T-cell (primary cell): Measurements from ENCODE around the gene TRIM33. TPM values are rescaled to one million over a fixed set of nuclear protein-coding genes. Genes with fewer than 3 reads are reported as not detected.
"Not testable (repeated sequence)": the region's sequence is repeated elsewhere in the genome, so short reads cannot be mapped to it uniquely, and the experiment has no call there.

ENCODE experiments used
- ATAC-seq, 4 experiments: fragments of 200-7000 bp in 3 of 4; fragments of 150-1000 bp in 1 of 4; cut with Tn5 transposase; replicated peaks in 1 of 4; 1 replicate in 3 of 4; 2 replicates in 1 of 4; pipeline ENCODE4 v1.10.0; 2021; ENCODE audit warnings: moderate library complexity in 3 of 4, mild to moderate bottlenecking in 2 of 4, moderate number of reproducible peaks in 1 of 4
- CTCF ChIA-PET, 2 donors: fragments of 300-600 bp; sonication (Branson Sonifier 250); formaldehyde crosslinking; loops; one replicate each; lab custom pipeline; 2022; ENCODE audit warnings: antibody characterized with exemption in 2 of 2; lab: Charles Lee
- POLR2A ChIA-PET, 2 donors: fragments of 300-600 bp; sonication (Branson Sonifier 250); formaldehyde crosslinking; loops; one replicate each; lab custom pipeline; 2022; ENCODE audit warnings: antibody characterized with exemption in 2 of 2; lab: Charles Lee
- DNase-seq, 35 experiments: peaks; one replicate each; pipeline versions ENCODE4 v3.0.0 to v3.0.0-alpha.2; 2013 to 2023
- H3K27ac ChIP-seq: one replicate; pipeline ENCODE4 v1.5.1; 2013; ENCODE audit warnings: low read length
- H3K27me3 ChIP-seq, 2 experiments: replicated peaks in 1 of 2; 1 replicate in 1 of 2; 2 replicates in 1 of 2; pipeline versions ENCODE4 v1.6.1 to v1.7.0; 2013; ENCODE audit warnings: low read length in 1 of 2, mixed read lengths in 1 of 2; ENCODE audit not compliant: control insufficient read depth in 2 of 2, insufficient read depth in 2 of 2; ENCODE audit errors: extremely low read depth in 1 of 2
- H3K36me3 ChIP-seq, 2 donors: 1 replicate in 1 of 2; 2 replicates in 1 of 2; pipeline versions ENCODE4 v1.6.1 to v1.7.0; 2013; ENCODE audit warnings: low read length in 1 of 2; ENCODE audit not compliant: control insufficient read depth in 2 of 2, insufficient read depth in 1 of 2; ENCODE audit errors: extremely low read depth in 1 of 2
- H3K4me1 ChIP-seq, 2 experiments: 1 replicate in 1 of 2; 2 replicates in 1 of 2; pipeline versions ENCODE4 v1.6.1 to v1.7.0; 2013; ENCODE audit warnings: low read length in 2 of 2, mixed read lengths in 1 of 2; ENCODE audit not compliant: insufficient read depth in 2 of 2, control insufficient read depth in 1 of 2; ENCODE audit errors: extremely low read depth in 1 of 2
- H3K4me3 ChIP-seq, 2 donors: 1 replicate in 1 of 2; 2 replicates in 1 of 2; pipeline versions ENCODE4 v1.5.1 to v1.7.0; 2013; ENCODE audit warnings: mild to moderate bottlenecking in 2 of 2, low read length in 1 of 2, moderate library complexity in 1 of 2; ENCODE audit not compliant: control insufficient read depth in 1 of 2; ENCODE audit errors: extremely low read depth in 1 of 2
- H3K9me3 ChIP-seq: 2 replicates; pipeline ENCODE4 v1.7.0; 2013
- H3K27ac Mint-ChIP-seq, 2 donors: one replicate each; pipeline ENCODE4 v1.8.0; 2020 to 2021; ENCODE audit warnings: mild to moderate bottlenecking in 2 of 2, mixed read lengths in 2 of 2
- H3K27me3 Mint-ChIP-seq, 2 donors: one replicate each; pipeline ENCODE4 v1.8.0; 2021 to 2022; ENCODE audit warnings: mixed read lengths in 2 of 2
- H3K36me3 Mint-ChIP-seq: one replicate; pipeline ENCODE4 v1.8.0; 2021; ENCODE audit warnings: mixed read lengths
- H3K4me1 Mint-ChIP-seq, 3 donors: one replicate each; pipeline ENCODE4 v1.8.0; 2020 to 2022; ENCODE audit warnings: mixed read lengths in 3 of 3, mild to moderate bottlenecking in 1 of 3
- H3K4me3 Mint-ChIP-seq, 3 donors: one replicate each; pipeline ENCODE4 v1.8.0; 2020 to 2022; ENCODE audit warnings: mild to moderate bottlenecking in 3 of 3, mixed read lengths in 3 of 3, moderate library complexity in 3 of 3
- H3K9me3 Mint-ChIP-seq, 3 donors: one replicate each; pipeline ENCODE4 v1.8.0; 2020 to 2022; ENCODE audit warnings: mixed read lengths in 3 of 3
- WGBS: methylation state at CpG from one replicate; pipeline ENCODE4 v1.1.5; 2013; ENCODE audit warnings: missing lambda C conversion rate; ENCODE audit not compliant: insufficient coverage; 5-methylcytosine and 5-hydroxymethylcytosine counted together
- total RNA-seq, 35 experiments: library from RNA in 6 of 35; stranded (reverse) in 6 of 35; fragments of 120-200 nt in 1 of 35; gene quantifications; one replicate each; pipeline versions ENCODE4 v1.2.1 to v1.2.4 and lab custom pipeline; 2013 to 2026

Gene TRIM33
- total RNA-seq, 5 donors from 2014 or later (not counting 1 experiment from before 2014, with no cell fraction given), result 41.6 to 60.6 (median 47.3) TPM

DNA sequence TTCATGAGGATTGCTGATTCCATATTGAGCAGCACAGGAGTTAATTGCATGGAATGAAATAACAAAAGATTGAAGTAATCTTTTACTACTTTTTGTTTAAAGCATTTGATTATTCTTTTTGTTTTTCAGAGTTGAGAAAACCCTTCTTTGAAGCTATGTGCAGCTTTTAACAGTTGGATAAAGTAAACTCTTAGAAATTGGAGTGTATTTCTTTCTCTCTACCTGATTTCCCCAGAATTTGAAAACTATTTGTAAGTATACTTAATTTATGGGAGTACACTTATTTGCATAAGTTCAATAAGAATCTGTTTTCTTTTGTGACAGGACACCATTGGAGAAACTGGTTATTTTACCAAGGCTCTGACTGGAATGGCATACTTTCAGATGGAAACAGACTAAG lies 133.6 kb downstream of the TRIM33 start:
- ATAC-seq (no peak), DNase-seq (no peak)
- peaks cover 5% of the 10 kb centered on the region for H3K9me3 ChIP-seq
- CTCF ChIA-PET, result no interaction called here
- Mint-ChIP-seq H3K4me3 (no peak overlapping the region), H3K27ac (no peak overlapping the region), H3K36me3 (peaks cover 6% of the 10 kb centered on the region), H3K27me3 (no peaks in the 10 kb centered on the region), H3K9me3 (peaks cover 13 to 54% (median 29%) of the 10 kb centered on the region in 3 donors), H3K4me1 (no peaks in the 10 kb centered on the region)
- POLR2A ChIA-PET, result interaction anchor here in 1 of 2 donors (0.6 kb wide), 1 partner anchor 336 kb away, joined by 3 read pairs; no protein-coding TSS in a partner anchor
- H3K27ac ChIP-seq, result no peak overlapping the region
- no peaks in the 10 kb centered on the region for H3K36me3 ChIP-seq
- no peaks in the 10 kb centered on the region for H3K4me1 ChIP-seq
- H3K27me3 ChIP-seq, result peaks cover 0 to 2% of the 10 kb centered on the region in 2 experiments
- H3K4me3 ChIP-seq, result no peak overlapping the region

DNA sequence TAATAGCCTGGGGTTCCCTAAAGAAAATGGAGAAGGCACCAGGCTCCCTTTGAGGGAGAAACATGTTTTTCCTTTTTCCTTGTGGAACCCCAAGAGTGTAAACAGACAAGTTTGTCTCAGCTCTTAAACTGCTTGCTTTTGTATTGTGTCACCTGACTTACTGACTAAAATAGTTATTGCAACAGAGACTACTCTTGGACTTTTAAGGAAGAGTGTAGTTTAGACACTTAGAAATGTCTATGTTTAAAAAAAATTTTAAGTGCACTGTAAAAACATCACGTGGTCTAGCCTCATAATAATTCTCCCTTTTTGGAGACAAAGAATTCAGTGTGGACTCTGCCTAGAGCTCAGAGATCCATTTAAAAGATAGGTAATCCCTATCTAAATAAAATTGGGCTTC lies 141.1 kb downstream of the TRIM33 start:
- no peak overlapping the region for H3K4me3 Mint-ChIP-seq
- no peaks in the 10 kb centered on the region for H3K4me1 ChIP-seq
- H3K27ac ChIP-seq, result no peak overlapping the region
- no peak overlapping the region for H3K27ac Mint-ChIP-seq
- DNase-seq, result no peak
- H3K27me3 ChIP-seq, result peaks cover 0 to 4% of the 10 kb centered on the region in 2 experiments
- peaks cover 6% of the 10 kb centered on the region for H3K36me3 Mint-ChIP-seq
- WGBS, result no CpG with 5 or more reads among the region's 1 CpG
- peaks cover 0 to 18% (median 9%) of the 10 kb centered on the region in 3 donors for H3K9me3 Mint-ChIP-seq
- ATAC-seq, result no peak
- no peaks in the 10 kb centered on the region for H3K36me3 ChIP-seq
- no peak overlapping the region for H3K4me3 ChIP-seq
- no peaks in the 10 kb centered on the region for H3K27me3 Mint-ChIP-seq
- no peaks in the 10 kb centered on the region for H3K4me1 Mint-ChIP-seq
- ChIA-PET CTCF (no interaction called here), POLR2A (interaction anchor here in 1 of 2 donors (0.6 kb wide), 1 partner anchor 470 kb away, joined by 3 read pairs; no protein-coding TSS in a partner anchor)
- peaks cover 5% of the 10 kb centered on the region for H3K9me3 ChIP-seq

DNA sequence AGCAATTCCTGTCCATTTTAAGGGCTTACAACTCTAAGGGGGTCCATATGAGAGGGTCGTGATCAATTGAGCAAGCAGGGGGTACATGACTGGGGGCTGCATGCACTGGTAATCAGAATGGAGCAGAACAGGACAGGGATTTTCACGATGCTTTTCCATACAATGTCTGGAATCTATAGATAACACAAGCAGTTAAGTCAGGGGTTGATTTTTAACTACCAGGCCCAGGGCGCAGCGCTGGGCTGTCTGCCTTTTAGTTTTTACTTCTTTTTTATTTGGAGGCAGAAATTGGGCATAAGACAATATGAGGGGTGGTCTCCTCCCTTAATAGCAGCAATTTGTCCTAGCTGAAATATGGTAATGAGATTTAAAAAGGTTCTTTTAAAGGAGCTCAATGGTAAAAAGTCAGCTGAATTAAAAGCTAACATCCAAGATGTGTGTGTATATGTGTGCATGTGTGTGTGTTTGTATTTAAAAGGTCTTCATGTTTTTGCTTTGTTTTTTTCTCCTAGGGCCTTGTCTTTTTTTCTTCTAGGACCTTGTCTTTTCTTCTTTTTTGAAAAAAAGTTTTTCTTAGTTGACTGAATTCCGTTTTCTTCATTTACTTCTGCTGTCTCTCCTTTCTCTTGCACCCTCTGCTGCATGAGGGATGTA lies 141.6 kb downstream of the TRIM33 start:
- H3K4me3 ChIP-seq, CTCF ChIA-PET, H3K36me3 ChIP-seq, H3K4me3 Mint-ChIP-seq, DNase-seq, ATAC-seq, H3K36me3 Mint-ChIP-seq, H3K27me3 Mint-ChIP-seq, H3K9me3 ChIP-seq, H3K4me1 ChIP-seq, H3K27ac Mint-ChIP-seq, H3K4me1 Mint-ChIP-seq, H3K27ac ChIP-seq, H3K27me3 ChIP-seq: not testable (repeated sequence)
- WGBS, result no CpG with 5 or more reads among the region's 5 CpGs
- POLR2A ChIA-PET, result interaction anchor here in 1 of 2 donors (0.6 kb wide), 1 partner anchor 1291 kb away, joined by 7 read pairs; no protein-coding TSS in a partner anchor
- peaks cover 0 to 22% (median 9%) of the 10 kb centered on the region in 3 donors for H3K9me3 Mint-ChIP-seq

DNA sequence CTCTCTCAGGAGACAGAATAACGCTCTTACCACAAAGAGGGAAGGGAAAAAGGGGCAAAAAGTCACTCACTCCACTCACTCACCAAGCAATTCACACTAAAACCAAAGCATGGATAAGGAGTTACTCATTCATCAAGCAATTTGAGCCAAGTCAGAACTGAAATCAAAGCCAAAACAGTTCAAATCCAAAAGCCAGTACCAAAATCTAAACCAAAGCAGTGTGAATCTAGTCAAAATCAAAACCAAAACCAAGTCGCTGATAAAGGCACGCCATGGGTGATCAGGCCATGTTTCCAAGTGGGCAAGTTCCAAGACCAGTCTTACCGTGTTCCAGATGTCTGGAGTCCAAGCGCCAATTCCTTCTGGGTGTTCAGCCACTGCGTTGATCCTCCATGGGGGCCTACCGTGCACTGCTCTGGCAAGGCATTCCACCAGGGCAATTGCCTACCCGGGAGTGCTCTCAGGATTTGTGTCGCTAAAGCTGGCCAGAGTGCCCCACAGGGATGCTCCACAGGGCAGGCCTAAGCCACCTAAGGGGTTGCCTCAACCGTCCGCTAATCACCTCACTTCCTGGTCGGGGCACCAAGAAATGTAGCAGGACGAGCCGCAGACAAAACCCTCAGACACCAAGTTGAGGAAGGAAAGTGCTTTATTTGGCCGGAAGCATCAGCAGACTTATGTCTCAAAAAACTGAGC lies 142.3 kb downstream of the TRIM33 start:
- Histone ChIP-seq H3K4me3 (no peak overlapping the region), H3K4me1 (no peaks in the 10 kb centered on the region), H3K27me3 (peaks cover 0 to 7% of the 10 kb centered on the region in 2 experiments), H3K36me3 (no peaks in the 10 kb centered on the region), H3K9me3 (no peaks in the 10 kb centered on the region), H3K27ac (no peak overlapping the region)
- ChIA-PET POLR2A (interaction anchor here in 1 of 2 donors (0.6 kb wide), 1 partner anchor 1290 kb away, joined by 7 read pairs; no protein-coding TSS in a partner anchor), CTCF (no interaction called here)
- H3K36me3 Mint-ChIP-seq, result peaks cover 3% of the 10 kb centered on the region
- DNase-seq (no peak), ATAC-seq (no peak)
- H3K27me3 Mint-ChIP-seq, result no peaks in the 10 kb centered on the region
- peaks cover 0 to 19% (median 5%) of the 10 kb centered on the region in 3 donors for H3K9me3 Mint-ChIP-seq
- no peaks in the 10 kb centered on the region for H3K4me1 Mint-ChIP-seq
- WGBS, result 87% methylated on average over 11 of the region's 15 CpGs
- peak overlapping the region in 1 of 3 donors; percentile 28 for H3K4me3 Mint-ChIP-seq
- peak overlapping the region in 1 of 2 donors; percentile 52 for H3K27ac Mint-ChIP-seq

DNA sequence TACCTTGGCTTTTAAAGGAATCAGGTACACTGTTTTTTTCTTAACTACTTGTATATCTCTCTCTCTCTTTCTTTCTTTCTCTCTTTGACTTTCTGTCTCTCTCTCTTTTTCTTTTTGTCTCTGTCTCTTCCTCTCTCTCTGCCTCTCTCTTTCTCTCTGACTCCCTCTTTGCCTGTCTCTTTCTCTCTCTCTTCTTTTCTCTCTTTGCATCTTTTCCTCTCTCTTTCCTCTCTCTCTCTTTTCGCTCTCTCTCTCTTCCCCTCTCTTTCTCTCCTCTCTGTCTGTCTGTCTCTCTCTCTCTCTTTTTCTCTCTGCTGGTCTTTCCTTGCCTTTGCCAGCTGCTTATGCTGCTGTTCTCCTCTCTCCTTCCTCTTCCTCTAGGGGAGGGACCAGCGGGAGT lies 143.2 kb downstream of the TRIM33 start:
- H3K4me3 Mint-ChIP-seq, result no peak overlapping the region
- H3K36me3 Mint-ChIP-seq, result no peaks in the 10 kb centered on the region
- CTCF ChIA-PET, result no interaction called here
- H3K9me3 Mint-ChIP-seq, result peaks cover 0 to 24% (median 6%) of the 10 kb centered on the region in 3 donors
- Histone ChIP-seq H3K9me3 (peaks cover 2% of the 10 kb centered on the region), H3K4me1 (no peaks in the 10 kb centered on the region), H3K27me3 (peaks cover 0 to 7% of the 10 kb centered on the region in 2 experiments), H3K36me3 (no peaks in the 10 kb centered on the region), H3K4me3 (no peak overlapping the region), H3K27ac (no peak overlapping the region)
- POLR2A ChIA-PET, result no interaction called here
- WGBS, result no CpG with 5 or more reads among the region's 2 CpGs
- ATAC-seq (no peak), DNase-seq (no peak)
- H3K27ac Mint-ChIP-seq, result no peak overlapping the region
- no peaks in the 10 kb centered on the region for H3K4me1 Mint-ChIP-seq
- no peaks in the 10 kb centered on the region for H3K27me3 Mint-ChIP-seq

DNA sequence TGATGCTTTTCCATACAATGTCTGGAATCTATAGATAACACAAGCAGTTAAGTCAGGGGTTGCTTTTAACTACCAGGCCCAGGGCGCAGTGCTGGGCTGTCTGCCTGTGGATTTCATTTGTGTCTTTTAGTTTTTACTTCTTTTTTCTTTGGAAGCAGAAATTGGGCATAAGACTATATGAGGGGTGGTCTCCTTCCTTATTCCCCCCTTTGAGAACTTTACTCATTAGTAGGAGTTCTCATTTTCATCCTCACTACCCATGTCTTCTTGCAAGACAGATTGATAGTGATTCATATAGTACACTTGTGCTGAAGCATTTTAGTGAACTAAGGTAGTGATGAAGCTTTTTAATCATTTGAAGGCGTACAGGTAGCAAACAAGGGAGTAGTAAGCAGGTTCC lies 147.8 kb downstream of the TRIM33 start:
- H3K27me3 ChIP-seq, H3K4me3 ChIP-seq, H3K27ac ChIP-seq, H3K36me3 ChIP-seq, ATAC-seq, H3K27me3 Mint-ChIP-seq, H3K4me3 Mint-ChIP-seq, H3K4me1 ChIP-seq, POLR2A ChIA-PET, CTCF ChIA-PET, H3K4me1 Mint-ChIP-seq, H3K27ac Mint-ChIP-seq, DNase-seq, H3K9me3 ChIP-seq, H3K36me3 Mint-ChIP-seq: not testable (repeated sequence)
- no CpG with 5 or more reads among the region's 2 CpGs for WGBS
- peaks cover 0 to 21% (median 6%) of the 10 kb centered on the region in 3 donors for H3K9me3 Mint-ChIP-seq
